WTC11 (cell line): ENCODE measurements around the gene DISC1. TPM values are rescaled to one million over a fixed set of nuclear protein-coding genes. Genes with fewer than 3 reads are reported as not detected.

Source experiments
- ATAC-seq: fragments of 200-7000 bp; cut with Tn5 transposase; 2 replicates; pipeline ENCODE4 v1.10.0; 2021; ENCODE audit warnings: mild to moderate bottlenecking, moderate library complexity
- CTCF ChIA-PET: fragments of 300-600 bp; sonication (Branson Sonifier 250); formaldehyde crosslinking; loops from one replicate; lab custom pipeline; 2021; ENCODE audit warnings: antibody characterized with exemption; lab: Charles Lee
- POLR2A ChIA-PET: fragments of 350-600 bp; sonication (Branson Sonifier 250); formaldehyde crosslinking; loops from one replicate; lab custom pipeline; 2021; ENCODE audit warnings: antibody characterized with exemption; lab: Charles Lee
- DNase-seq: peaks from one replicate; pipeline ENCODE4 v3.0.0; 2021; ENCODE audit warnings: low spot score
- H3K27ac Mint-ChIP-seq: 2 replicates; pipeline ENCODE4 v1.8.0; 2021; ENCODE audit warnings: mixed read lengths
- H3K27me3 Mint-ChIP-seq: 2 replicates; pipeline ENCODE4 v1.8.0; 2021; ENCODE audit warnings: low read depth, mild to moderate bottlenecking, moderate library complexity, mixed read lengths
- H3K36me3 Mint-ChIP-seq: 2 replicates; pipeline ENCODE4 v1.8.0; 2021; ENCODE audit warnings: mixed read lengths
- H3K4me1 Mint-ChIP-seq: 2 replicates; pipeline ENCODE4 v1.8.0; 2022; ENCODE audit warnings: mixed read lengths
- H3K4me3 Mint-ChIP-seq: 2 replicates; pipeline ENCODE4 v1.8.0; 2021; ENCODE audit warnings: mild to moderate bottlenecking, moderate library complexity, mixed read lengths
- H3K9me3 Mint-ChIP-seq: 2 replicates; pipeline ENCODE4 v1.8.0; 2021; ENCODE audit warnings: mixed read lengths
- ATF1 ChIP-seq: sonication (generic); formaldehyde crosslinking; IDR thresholded peaks from 2 replicates; pipeline ENCODE4 v1.8.1; 2023; ENCODE audit warnings: mild to moderate bottlenecking, moderate library complexity, missing genetic modification reagents
- EMX1 ChIP-seq: fragments of 250-450 bp; sonication (Bioruptor Pico); IDR thresholded peaks from 2 replicates; pipeline ENCODE4 v1.8.0; 2021; ENCODE audit warnings: mild to moderate bottlenecking
- ETV6 ChIP-seq: sonication (generic); formaldehyde crosslinking; IDR thresholded peaks from 2 replicates; pipeline ENCODE4 v1.8.1; 2022; ENCODE audit warnings: mild to moderate bottlenecking, missing genetic modification reagents
- IRF2 ChIP-seq: sonication (generic); formaldehyde crosslinking; IDR thresholded peaks from 2 replicates; pipeline ENCODE4 v1.8.0; 2022; ENCODE audit warnings: low read depth, missing genetic modification reagents, borderline replicate concordance
- MYBL2 ChIP-seq: sonication (generic); formaldehyde crosslinking; IDR thresholded peaks from 2 replicates; pipeline ENCODE4 v1.8.1; 2023; ENCODE audit warnings: mild to moderate bottlenecking, moderate library complexity, missing genetic modification reagents
- NFE2L1 ChIP-seq: sonication (generic); formaldehyde crosslinking; IDR thresholded peaks from 2 replicates; pipeline ENCODE4 v1.8.1; 2023; ENCODE audit warnings: missing genetic modification reagents
- NFYB ChIP-seq: sonication (generic); formaldehyde crosslinking; conservative IDR thresholded peaks from 2 replicates; pipeline ENCODE4 v1.8.0; 2022; ENCODE audit warnings: low read depth, missing genetic modification reagents
- NR1H2 ChIP-seq: sonication (generic); formaldehyde crosslinking; IDR thresholded peaks from 2 replicates; pipeline ENCODE4 v1.9.0; 2021; ENCODE audit warnings: mild to moderate bottlenecking, moderate library complexity, missing genetic modification reagents
- SOX15 ChIP-seq: fragments of 250-450 bp; sonication (Bioruptor Pico); IDR thresholded peaks from 2 replicates; pipeline ENCODE4 v1.9.0; 2021; ENCODE audit warnings: mild to moderate bottlenecking
- TCF7 ChIP-seq: sonication (generic); formaldehyde crosslinking; IDR thresholded peaks from 2 replicates; pipeline ENCODE4 v1.8.0; 2022; ENCODE audit warnings: mild to moderate bottlenecking, low read depth, missing genetic modification reagents, moderate library complexity
- ZNF121 ChIP-seq: sonication (generic); formaldehyde crosslinking; IDR thresholded peaks from 2 replicates; pipeline ENCODE4 v1.8.0; 2023; ENCODE audit warnings: missing genetic modification reagents
- ZNF138 ChIP-seq: sonication (generic); formaldehyde crosslinking; conservative IDR thresholded peaks from 2 replicates; pipeline ENCODE4 v1.8.1; 2022; ENCODE audit warnings: mild to moderate bottlenecking, moderate library complexity, missing genetic modification reagents
- ZNF232 ChIP-seq: sonication (generic); formaldehyde crosslinking; IDR thresholded peaks from 2 replicates; pipeline ENCODE4 v1.8.0; 2022; ENCODE audit warnings: mild to moderate bottlenecking, missing genetic modification reagents
- ZNF317 ChIP-seq: sonication (generic); formaldehyde crosslinking; IDR thresholded peaks from 2 replicates; pipeline ENCODE4 v1.8.1; 2023; ENCODE audit warnings: low read depth, mild to moderate bottlenecking, moderate library complexity, missing genetic modification reagents, borderline replicate concordance
- total RNA-seq: library from RNA; stranded (reverse); gene quantifications from 3 replicates; pipeline ENCODE4 v1.2.3, GENCODE V29; 2021
- TF ChIP-seq, protein P1 (sequence below): fragments of 200-600 bp; IDR thresholded peaks from 2 replicates; pipeline ENCODE4 v1.8.0; 2022; ENCODE audit warnings: antibody characterized with exemption
- TF ChIP-seq, protein P2 (sequence below): sonication (generic); formaldehyde crosslinking; IDR thresholded peaks from 2 replicates; pipeline ENCODE4 v1.8.1; 2022; ENCODE audit warnings: low read depth, mild to moderate bottlenecking, moderate library complexity, missing genetic modification reagents, borderline replicate concordance
- TF ChIP-seq, protein P3 (sequence below): sonication (generic); formaldehyde crosslinking; IDR thresholded peaks from 2 replicates; pipeline ENCODE4 v1.8.1; 2023; ENCODE audit warnings: mild to moderate bottlenecking, moderate library complexity, missing genetic modification reagents
- TF ChIP-seq, protein P4 (sequence below): sonication (generic); formaldehyde crosslinking; IDR thresholded peaks from 2 replicates; pipeline ENCODE4 v1.8.1; 2022; ENCODE audit warnings: mild to moderate bottlenecking, moderate library complexity, missing genetic modification reagents
- TF ChIP-seq, protein P5 (sequence below): sonication (generic); formaldehyde crosslinking; IDR thresholded peaks from 2 replicates; pipeline ENCODE4 v1.8.0; 2022; ENCODE audit warnings: mild to moderate bottlenecking, missing genetic modification reagents
- TF ChIP-seq, protein P6 (sequence below): sonication (generic); formaldehyde crosslinking; IDR thresholded peaks from 2 replicates; pipeline ENCODE4 v1.8.1; 2023; ENCODE audit warnings: mild to moderate bottlenecking, missing genetic modification reagents
- TF ChIP-seq, protein P7 (sequence below): fragments of 250-450 bp; sonication (Bioruptor Pico); conservative IDR thresholded peaks from 2 replicates; pipeline ENCODE4 v1.9.0; 2021; ENCODE audit warnings: mild to moderate bottlenecking
- TF ChIP-seq, protein P8 (sequence below): sonication (generic); formaldehyde crosslinking; IDR thresholded peaks from 2 replicates; pipeline ENCODE4 v1.8.0; 2022; ENCODE audit warnings: mild to moderate bottlenecking, missing genetic modification reagents
- TF ChIP-seq, protein P9 (sequence below): sonication (generic); formaldehyde crosslinking; IDR thresholded peaks from 2 replicates; pipeline ENCODE4 v1.8.1; 2022; ENCODE audit warnings: missing genetic modification reagents, borderline replicate concordance

The DISC1 gene
- total RNA-seq, 1 experiment from 2014 or later = 5.5 TPM

DNA sequence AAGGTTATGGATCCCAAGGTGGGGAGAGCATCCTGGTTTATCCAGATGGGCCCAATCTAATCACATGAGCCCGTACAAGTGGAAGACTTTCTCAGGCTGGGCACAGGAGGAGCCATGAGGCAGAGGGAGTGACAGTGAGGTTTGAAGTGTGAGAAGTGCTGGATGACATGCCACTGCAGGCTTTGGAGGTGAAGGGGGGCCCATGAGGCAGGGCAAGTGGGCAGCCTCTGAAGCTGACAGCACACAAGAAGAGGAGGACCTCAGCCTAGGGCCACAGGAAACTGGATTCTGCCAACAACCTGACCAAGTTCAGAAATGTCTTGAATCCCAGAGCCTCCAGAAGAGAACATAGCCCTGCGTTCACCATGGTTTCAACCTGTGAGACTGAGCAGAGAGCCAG lies 311.6 kb downstream of the DISC1 start:
- H3K27me3 Mint-ChIP-seq = peaks cover 19% of the 10 kb centered on the region
- no peak for TF ChIP-seq NFE2L1
- TF ChIP-seq, protein P1, sequence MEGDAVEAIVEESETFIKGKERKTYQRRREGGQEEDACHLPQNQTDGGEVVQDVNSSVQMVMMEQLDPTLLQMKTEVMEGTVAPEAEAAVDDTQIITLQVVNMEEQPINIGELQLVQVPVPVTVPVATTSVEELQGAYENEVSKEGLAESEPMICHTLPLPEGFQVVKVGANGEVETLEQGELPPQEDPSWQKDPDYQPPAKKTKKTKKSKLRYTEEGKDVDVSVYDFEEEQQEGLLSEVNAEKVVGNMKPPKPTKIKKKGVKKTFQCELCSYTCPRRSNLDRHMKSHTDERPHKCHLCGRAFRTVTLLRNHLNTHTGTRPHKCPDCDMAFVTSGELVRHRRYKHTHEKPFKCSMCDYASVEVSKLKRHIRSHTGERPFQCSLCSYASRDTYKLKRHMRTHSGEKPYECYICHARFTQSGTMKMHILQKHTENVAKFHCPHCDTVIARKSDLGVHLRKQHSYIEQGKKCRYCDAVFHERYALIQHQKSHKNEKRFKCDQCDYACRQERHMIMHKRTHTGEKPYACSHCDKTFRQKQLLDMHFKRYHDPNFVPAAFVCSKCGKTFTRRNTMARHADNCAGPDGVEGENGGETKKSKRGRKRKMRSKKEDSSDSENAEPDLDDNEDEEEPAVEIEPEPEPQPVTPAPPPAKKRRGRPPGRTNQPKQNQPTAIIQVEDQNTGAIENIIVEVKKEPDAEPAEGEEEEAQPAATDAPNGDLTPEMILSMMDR = no peak
- TF ChIP-seq, protein P2, sequence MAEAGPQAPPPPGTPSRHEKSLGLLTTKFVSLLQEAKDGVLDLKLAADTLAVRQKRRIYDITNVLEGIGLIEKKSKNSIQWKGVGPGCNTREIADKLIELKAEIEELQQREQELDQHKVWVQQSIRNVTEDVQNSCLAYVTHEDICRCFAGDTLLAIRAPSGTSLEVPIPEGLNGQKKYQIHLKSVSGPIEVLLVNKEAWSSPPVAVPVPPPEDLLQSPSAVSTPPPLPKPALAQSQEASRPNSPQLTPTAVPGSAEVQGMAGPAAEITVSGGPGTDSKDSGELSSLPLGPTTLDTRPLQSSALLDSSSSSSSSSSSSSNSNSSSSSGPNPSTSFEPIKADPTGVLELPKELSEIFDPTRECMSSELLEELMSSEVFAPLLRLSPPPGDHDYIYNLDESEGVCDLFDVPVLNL (CRISPR knock-in tag) = no peak
- TF ChIP-seq MYBL2 (CRISPR knock-in tag) = no peak
- TF ChIP-seq ZNF121 (CRISPR knock-in tag) = no peak
- no peak for TF ChIP-seq ZNF232 (CRISPR knock-in tag)
- no peak for TF ChIP-seq ETV6
- TF ChIP-seq, protein P3, sequence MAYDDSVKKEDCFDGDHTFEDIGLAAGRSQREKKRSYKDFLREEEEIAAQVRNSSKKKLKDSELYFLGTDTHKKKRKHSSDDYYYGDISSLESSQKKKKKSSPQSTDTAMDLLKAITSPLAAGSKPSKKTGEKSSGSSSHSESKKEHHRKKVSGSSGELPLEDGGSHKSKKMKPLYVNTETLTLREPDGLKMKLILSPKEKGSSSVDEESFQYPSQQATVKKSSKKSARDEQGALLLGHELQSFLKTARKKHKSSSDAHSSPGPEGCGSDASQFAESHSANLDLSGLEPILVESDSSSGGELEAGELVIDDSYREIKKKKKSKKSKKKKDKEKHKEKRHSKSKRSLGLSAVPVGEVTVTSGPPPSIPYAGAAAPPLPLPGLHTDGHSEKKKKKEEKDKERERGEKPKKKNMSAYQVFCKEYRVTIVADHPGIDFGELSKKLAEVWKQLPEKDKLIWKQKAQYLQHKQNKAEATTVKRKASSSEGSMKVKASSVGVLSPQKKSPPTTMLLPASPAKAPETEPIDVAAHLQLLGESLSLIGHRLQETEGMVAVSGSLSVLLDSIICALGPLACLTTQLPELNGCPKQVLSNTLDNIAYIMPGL = no peak
- no peak for TF ChIP-seq ZNF138
- no peak for TF ChIP-seq EMX1 (CRISPR knock-in tag)
- TF ChIP-seq TCF7 = no peak
- TF ChIP-seq IRF2 (CRISPR knock-in tag) = no peak
- TF ChIP-seq, protein P4, sequence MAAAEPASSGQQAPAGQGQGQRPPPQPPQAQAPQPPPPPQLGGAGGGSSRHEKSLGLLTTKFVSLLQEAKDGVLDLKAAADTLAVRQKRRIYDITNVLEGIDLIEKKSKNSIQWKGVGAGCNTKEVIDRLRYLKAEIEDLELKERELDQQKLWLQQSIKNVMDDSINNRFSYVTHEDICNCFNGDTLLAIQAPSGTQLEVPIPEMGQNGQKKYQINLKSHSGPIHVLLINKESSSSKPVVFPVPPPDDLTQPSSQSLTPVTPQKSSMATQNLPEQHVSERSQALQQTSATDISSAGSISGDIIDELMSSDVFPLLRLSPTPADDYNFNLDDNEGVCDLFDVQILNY (CRISPR knock-in tag) = no peak
- TF ChIP-seq, protein P5, sequence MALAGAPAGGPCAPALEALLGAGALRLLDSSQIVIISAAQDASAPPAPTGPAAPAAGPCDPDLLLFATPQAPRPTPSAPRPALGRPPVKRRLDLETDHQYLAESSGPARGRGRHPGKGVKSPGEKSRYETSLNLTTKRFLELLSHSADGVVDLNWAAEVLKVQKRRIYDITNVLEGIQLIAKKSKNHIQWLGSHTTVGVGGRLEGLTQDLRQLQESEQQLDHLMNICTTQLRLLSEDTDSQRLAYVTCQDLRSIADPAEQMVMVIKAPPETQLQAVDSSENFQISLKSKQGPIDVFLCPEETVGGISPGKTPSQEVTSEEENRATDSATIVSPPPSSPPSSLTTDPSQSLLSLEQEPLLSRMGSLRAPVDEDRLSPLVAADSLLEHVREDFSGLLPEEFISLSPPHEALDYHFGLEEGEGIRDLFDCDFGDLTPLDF = no peak
- no peak for TF ChIP-seq ZNF317 (CRISPR knock-in tag)
- peaks cover 19% of the 10 kb centered on the region for H3K4me1 Mint-ChIP-seq
- no peaks in the 10 kb centered on the region for H3K9me3 Mint-ChIP-seq
- ATAC-seq (no peak), DNase-seq (no peak)
- ChIA-PET CTCF (interaction anchor here (1.6 kb wide), 1 partner anchor 11 kb away, joined by 3 read pairs; no protein-coding TSS in a partner anchor), POLR2A (no interaction called here)
- no peak overlapping the region for H3K27ac Mint-ChIP-seq
- no peak overlapping the region for H3K4me3 Mint-ChIP-seq
- H3K36me3 Mint-ChIP-seq = no peaks in the 10 kb centered on the region

DNA sequence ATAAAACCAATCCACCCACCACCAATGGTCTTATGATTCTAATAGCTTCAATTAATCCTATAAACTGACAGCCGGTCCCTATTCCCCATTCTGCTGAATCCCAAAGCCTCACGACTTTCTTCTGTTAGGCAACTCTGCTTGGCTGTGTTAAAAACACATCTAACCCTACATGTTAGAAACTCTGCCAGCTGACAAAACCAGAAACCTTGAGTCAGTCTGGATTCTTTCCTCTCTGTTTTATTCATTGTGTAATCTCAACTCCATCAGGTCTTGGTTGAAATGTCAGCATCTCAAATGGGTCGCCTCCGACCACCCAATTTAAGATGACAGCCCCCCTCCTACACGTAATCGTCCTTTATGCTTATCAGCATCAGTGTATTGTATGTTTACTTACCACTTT lies 312.1 kb downstream of the DISC1 start:
- ATAC-seq (no peak), DNase-seq (no peak)
- Mint-ChIP-seq H3K27me3 (peaks cover 19% of the 10 kb centered on the region), H3K4me1 (peaks cover 19% of the 10 kb centered on the region), H3K36me3 (no peaks in the 10 kb centered on the region), H3K4me3 (no peak overlapping the region), H3K27ac (no peak overlapping the region), H3K9me3 (no peaks in the 10 kb centered on the region)
- ChIA-PET POLR2A (no interaction called here), CTCF (no interaction called here)
- TF ChIP-seq ATF1 (CRISPR knock-in tag) (no peak), IRF2 (CRISPR knock-in tag) (no peak), TCF7 (no peak), SOX15 (CRISPR knock-in tag) (no peak), NR1H2 (CRISPR knock-in tag) (no peak), NFYB (no peak)
- TF ChIP-seq, protein P6, sequence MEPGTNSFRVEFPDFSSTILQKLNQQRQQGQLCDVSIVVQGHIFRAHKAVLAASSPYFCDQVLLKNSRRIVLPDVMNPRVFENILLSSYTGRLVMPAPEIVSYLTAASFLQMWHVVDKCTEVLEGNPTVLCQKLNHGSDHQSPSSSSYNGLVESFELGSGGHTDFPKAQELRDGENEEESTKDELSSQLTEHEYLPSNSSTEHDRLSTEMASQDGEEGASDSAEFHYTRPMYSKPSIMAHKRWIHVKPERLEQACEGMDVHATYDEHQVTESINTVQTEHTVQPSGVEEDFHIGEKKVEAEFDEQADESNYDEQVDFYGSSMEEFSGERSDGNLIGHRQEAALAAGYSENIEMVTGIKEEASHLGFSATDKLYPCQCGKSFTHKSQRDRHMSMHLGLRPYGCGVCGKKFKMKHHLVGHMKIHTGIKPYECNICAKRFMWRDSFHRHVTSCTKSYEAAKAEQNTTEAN (CRISPR knock-in tag) = no peak
- TF ChIP-seq, protein P7, sequence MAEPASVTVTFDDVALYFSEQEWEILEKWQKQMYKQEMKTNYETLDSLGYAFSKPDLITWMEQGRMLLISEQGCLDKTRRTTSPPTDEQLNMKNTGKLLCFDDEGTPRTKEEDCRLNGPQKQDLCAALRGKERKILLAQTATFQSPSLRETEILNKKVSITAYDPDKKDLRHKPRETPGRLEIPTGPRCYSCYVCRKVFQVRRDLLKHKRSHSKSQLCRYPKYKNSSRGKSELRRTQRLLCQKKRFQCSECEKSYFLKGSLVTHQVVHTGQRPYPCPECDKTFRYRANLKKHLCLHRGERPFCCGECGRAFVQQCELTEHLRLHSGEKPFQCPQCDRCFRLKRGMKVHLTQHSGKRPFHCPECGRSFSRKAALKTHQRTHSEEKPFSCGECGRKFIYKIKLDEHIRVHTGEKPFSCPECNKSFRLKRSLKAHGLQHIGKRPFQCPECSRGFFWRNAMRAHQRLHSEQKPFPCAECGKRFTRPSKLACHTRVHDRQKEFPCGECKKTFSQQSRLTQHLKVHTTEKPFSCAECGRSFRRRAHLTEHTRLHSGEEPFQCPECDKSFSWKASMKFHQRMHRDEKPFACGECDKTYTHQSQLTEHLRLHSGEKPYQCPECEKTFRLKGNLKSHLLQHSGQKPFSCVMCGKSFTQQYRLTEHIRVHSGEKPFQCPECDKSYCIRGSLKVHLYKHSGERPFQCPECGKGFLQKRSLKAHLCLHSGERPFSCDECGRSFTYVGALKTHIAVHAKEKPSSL (CRISPR knock-in tag) = no peak
- TF ChIP-seq, protein P8, sequence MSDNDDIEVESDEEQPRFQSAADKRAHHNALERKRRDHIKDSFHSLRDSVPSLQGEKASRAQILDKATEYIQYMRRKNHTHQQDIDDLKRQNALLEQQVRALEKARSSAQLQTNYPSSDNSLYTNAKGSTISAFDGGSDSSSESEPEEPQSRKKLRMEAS = no peak
- TF ChIP-seq, protein P9, sequence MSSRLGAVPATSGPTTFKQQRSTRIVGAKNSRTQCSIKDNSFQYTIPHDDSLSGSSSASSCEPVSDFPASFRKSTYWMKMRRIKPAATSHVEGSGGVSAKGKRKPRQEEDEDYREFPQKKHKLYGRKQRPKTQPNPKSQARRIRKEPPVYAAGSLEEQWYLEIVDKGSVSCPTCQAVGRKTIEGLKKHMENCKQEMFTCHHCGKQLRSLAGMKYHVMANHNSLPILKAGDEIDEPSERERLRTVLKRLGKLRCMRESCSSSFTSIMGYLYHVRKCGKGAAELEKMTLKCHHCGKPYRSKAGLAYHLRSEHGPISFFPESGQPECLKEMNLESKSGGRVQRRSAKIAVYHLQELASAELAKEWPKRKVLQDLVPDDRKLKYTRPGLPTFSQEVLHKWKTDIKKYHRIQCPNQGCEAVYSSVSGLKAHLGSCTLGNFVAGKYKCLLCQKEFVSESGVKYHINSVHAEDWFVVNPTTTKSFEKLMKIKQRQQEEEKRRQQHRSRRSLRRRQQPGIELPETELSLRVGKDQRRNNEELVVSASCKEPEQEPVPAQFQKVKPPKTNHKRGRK (CRISPR knock-in tag) = no peak
